Chondrocyte (in vitro differentiated cells): Measurements from ENCODE around the gene SAE1. TPM values are rescaled to one million over a fixed set of nuclear protein-coding genes. Genes with fewer than 3 reads are reported as not detected.
A peak's percentile ranks its signal among the peaks of the same experiment; 100 is the strongest.

Experiments used
- DNase-seq: peaks from one replicate; pipeline ENCODE4 v3.0.0; 2021; ENCODE audit warnings: mixed read lengths, low spot score
- H3K27ac Mint-ChIP-seq: one replicate; pipeline ENCODE4 v1.8.0; 2021; ENCODE audit warnings: mild to moderate bottlenecking, moderate library complexity, mixed read lengths; ENCODE audit not compliant: unreplicated experiment
- H3K27me3 Mint-ChIP-seq: 2 replicates; pipeline ENCODE4 v1.8.0; 2021; ENCODE audit warnings: low read depth, mixed read lengths
- H3K36me3 Mint-ChIP-seq: 2 replicates; pipeline ENCODE4 v1.8.0; 2021; ENCODE audit warnings: low read depth, mixed read lengths
- H3K4me1 Mint-ChIP-seq: 2 replicates; pipeline ENCODE4 v1.8.0; 2021; ENCODE audit warnings: low read depth, mild to moderate bottlenecking, mixed read lengths
- H3K4me3 Mint-ChIP-seq: one replicate; pipeline ENCODE4 v1.8.0; 2021; ENCODE audit warnings: mild to moderate bottlenecking, moderate library complexity, mixed read lengths; ENCODE audit not compliant: unreplicated experiment
- H3K9me3 Mint-ChIP-seq: 2 replicates; pipeline ENCODE4 v1.8.0; 2021; ENCODE audit warnings: low read depth, mixed read lengths
- total RNA-seq: library from RNA; stranded (reverse); gene quantifications from 3 replicates; pipeline ENCODE4 v1.2.1, GENCODE V29; 2021
- TF ChIP-seq, protein P1 (sequence below): fragments of 200-600 bp; sonication (generic); IDR thresholded peaks from 2 replicates; pipeline ENCODE4 v1.5.0; 2021; ENCODE audit warnings: antibody characterized with exemption, mild to moderate bottlenecking, moderate library complexity

Gene SAE1
- total RNA-seq, 1 donor from 2014 or later: 91.2 TPM

GRCh38 chr19:47186446-47187334 lies 56.1 kb downstream of the SAE1 start:
- DNase-seq: no peak
- Mint-ChIP-seq H3K4me3 (no peak overlapping the region), H3K27ac (no peak overlapping the region), H3K9me3 (no peaks in the 10 kb centered on the region), H3K4me1 (peaks cover 26% of the 10 kb centered on the region), H3K36me3 (peaks cover 17% of the 10 kb centered on the region), H3K27me3 (no peaks in the 10 kb centered on the region)
- TF ChIP-seq, protein P1, sequence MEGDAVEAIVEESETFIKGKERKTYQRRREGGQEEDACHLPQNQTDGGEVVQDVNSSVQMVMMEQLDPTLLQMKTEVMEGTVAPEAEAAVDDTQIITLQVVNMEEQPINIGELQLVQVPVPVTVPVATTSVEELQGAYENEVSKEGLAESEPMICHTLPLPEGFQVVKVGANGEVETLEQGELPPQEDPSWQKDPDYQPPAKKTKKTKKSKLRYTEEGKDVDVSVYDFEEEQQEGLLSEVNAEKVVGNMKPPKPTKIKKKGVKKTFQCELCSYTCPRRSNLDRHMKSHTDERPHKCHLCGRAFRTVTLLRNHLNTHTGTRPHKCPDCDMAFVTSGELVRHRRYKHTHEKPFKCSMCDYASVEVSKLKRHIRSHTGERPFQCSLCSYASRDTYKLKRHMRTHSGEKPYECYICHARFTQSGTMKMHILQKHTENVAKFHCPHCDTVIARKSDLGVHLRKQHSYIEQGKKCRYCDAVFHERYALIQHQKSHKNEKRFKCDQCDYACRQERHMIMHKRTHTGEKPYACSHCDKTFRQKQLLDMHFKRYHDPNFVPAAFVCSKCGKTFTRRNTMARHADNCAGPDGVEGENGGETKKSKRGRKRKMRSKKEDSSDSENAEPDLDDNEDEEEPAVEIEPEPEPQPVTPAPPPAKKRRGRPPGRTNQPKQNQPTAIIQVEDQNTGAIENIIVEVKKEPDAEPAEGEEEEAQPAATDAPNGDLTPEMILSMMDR: no peak

DNA sequence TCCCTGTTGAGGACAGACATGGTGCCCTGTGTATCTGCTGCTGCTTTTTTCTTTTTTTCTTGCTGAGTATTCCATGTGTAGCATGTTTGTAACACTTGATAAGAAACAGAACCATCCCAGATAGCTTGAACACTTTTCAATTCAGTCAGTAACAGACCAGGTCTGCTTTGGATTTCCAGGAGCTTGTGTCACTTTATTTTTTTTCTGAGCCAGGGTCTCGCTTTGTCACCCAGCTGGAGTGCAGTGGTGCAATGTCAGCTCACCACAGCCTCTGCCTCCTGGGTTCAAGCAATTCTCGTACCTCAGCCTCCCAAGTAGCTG lies 56.7 kb downstream of the SAE1 start:
- Mint-ChIP-seq H3K36me3 (peaks cover 14% of the 10 kb centered on the region), H3K27ac (no peak overlapping the region), H3K4me3 (no peak overlapping the region), H3K9me3 (no peaks in the 10 kb centered on the region), H3K4me1 (peaks cover 26% of the 10 kb centered on the region), H3K27me3 (no peaks in the 10 kb centered on the region)
- DNase-seq: no peak
- TF ChIP-seq, protein P1: no peak

DNA sequence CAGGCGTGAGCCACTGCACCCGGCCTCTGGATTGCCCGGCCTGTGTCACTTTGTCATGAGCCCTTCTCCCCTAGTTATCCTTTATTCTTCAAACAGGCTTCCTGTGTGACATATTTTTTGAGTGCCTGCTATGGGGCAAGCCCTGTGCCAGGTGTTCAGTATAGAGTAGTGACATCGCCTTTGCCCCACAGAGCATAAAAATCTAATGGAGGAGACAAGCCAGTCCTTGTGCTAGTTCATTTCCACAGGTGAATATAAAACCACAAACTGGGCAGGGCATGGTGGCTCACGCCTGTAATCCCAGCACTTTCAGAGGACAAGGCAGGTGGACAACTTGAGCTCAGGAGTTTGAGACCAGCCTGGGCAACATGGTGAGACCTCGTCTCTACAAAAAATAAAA lies 57.2 kb downstream of the SAE1 start:
- H3K27ac Mint-ChIP-seq: no peak overlapping the region
- no peak overlapping the region for H3K4me3 Mint-ChIP-seq
- DNase-seq: no peak
- no peaks in the 10 kb centered on the region for H3K9me3 Mint-ChIP-seq
- no peaks in the 10 kb centered on the region for H3K27me3 Mint-ChIP-seq
- peaks cover 26% of the 10 kb centered on the region for H3K4me1 Mint-ChIP-seq
- peaks cover 11% of the 10 kb centered on the region for H3K36me3 Mint-ChIP-seq
- TF ChIP-seq, protein P1: no peak

DNA sequence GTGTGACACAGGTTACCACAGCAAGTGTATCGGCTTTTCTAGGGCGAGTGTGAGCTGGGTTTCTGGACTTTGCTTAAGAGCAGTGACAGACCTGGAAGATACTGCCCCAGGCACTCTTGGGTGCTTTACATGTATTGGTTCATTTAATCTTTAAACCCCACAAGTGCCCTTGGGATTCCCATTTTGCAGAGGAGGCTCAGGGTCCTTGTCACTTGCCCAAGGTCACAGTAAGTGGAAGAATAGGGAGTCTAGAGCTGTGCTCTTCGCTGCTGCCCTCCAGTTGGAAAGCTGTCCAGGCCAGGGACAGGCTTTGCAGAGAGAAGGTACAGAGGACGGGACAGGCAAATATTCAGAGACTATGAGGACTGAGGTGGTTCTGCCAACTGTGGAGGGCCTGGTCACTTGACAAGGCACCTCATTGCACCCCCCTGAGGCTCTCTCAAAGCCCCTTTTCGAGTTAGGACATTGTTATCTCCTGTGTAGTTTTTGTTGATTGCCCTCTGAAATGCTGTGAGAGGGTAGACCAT lies 57.9 kb downstream of the SAE1 start:
- H3K4me1 Mint-ChIP-seq: peaks cover 26% of the 10 kb centered on the region
- no peak overlapping the region for H3K4me3 Mint-ChIP-seq
- TF ChIP-seq, protein P1: no peak

GRCh38 chr19:47190167-47190727 lies 59.6 kb downstream of the SAE1 start:
- DNase-seq: peak; percentile 92
- Mint-ChIP-seq H3K4me3 (no peak overlapping the region), H3K27me3 (no peaks in the 10 kb centered on the region), H3K36me3 (peaks cover 8% of the 10 kb centered on the region), H3K4me1 (peaks cover 26% of the 10 kb centered on the region), H3K9me3 (no peaks in the 10 kb centered on the region), H3K27ac (peak overlapping the region; percentile 86)
- TF ChIP-seq, protein P1: no peak

More for the DNA sequence above, 57.9 kb downstream of the SAE1 start:
- DNase-seq: no peak
- Mint-ChIP-seq H3K27ac (peak overlapping the region; percentile 25), H3K27me3 (no peaks in the 10 kb centered on the region), H3K36me3 (peaks cover 11% of the 10 kb centered on the region), H3K9me3 (no peaks in the 10 kb centered on the region)
